ENCODE data around the gene ULK2.

Gene ULK2

DNA sequence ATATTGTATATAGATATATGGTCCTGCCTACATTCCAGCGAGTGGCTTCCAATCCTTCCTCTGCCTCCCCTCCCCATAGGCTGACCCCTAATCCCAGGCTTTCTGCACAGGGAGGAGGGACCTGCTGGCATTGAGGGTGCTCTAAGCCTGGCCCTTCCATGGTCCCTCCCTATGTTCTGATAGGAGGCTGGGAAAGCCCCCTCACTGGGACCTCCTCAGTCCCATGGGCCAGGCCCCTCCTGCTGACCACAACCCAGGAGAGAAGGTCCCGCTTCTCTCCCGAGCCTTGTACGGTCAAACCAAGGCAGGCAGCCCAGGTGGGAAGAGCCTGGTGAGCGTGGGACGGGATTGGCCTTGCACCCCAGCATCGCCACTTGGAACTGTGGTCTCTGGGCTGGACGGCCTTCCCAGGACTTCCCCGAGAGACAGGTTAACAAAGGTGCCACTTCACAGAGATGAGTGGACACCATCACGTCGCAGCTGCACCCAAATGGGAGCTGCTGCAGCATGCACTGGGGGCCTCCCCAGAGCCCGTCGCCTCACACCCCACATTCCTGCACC, 120.5 kb downstream of the ULK2 start:
- no peak for DNase-seq (ENCODE audit: low read depth in 2 of 2)

DNA sequence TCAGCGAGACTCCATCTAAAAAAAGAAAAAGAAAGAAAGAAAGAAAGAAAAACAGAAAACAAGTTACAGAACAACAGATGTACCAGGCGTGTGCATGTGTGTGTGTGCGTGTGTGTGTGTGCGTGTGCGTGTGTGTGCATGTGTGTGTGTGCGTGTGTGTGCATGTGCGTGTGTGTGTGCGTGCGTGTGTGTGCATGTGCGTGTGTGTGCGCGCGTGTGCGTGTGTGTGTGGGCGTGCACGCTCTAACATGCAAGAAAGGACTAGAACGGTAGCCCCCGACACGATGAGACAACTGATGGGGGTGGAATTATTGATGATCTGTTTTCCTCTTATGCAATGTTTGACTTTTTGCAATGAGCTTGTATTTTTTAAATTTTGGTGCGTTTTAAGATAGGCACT, 121.2 kb downstream of the ULK2 start:
- DNase-seq (ENCODE audit: low read depth in 2 of 2): no peak

DNA sequence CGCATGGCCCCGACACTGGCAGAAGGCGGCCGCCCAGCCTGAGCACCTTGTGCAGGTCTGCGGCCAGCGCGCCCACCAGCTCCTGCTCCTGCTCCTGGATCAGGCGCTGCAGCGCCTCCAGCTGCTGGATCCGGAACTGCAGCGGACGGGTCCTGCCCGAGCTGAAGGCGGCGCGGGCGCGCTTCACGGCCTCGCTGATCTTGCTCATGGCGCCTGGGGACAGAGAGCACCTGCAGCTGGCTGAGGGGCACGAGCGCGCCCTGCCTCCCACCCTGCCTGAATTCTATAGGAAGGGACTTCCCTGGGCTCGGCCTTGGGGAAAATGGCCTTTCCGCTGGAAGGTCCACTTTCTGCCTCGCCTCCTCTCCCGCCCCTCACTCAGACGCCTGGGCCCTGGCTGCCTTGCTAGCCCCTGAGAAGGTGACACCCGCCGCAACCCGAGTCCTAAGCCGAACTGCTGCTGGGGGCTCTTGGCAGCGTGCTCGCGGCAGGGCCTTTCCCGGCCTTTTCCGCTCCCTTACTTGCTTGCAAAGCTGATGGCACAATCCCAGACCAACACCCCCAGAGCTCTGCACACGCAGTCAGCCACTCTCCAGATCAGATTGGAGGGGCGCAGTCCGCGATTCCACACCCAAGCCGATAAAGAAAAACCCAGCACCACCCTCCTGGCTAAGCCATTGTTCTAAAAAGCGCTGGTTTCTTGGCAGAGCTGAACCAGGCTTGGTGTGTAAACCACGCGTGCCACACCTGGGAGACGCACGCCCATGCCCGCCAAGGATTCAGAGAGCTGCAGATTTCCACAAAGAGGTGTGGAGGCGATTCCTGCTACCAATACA, 122.6 kb downstream of the ULK2 start:
- DNase-seq (ENCODE audit: low read depth in 2 of 2): peak; percentile 83 to 93

DNA sequence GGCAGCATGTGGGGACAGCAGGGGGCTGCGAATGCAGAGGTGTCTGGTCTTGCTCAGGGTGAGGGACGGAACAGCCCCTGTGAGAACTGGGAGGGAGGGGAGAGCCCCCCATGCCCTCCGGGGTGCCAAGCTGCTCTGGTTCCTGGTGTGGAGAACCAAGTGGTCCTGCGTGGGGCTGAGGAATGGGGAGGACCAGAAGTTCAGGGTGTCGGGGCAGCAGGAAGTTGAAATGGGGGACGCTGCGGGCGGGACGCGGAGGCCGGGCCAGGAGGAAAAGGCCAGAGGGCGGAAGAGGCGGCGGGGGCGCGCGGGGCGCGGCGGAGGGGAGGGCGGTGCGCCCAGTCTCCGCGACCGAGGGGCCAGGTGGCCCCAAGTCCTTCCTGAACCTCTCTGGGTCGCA, 123.2 kb downstream of the ULK2 start:
- no peak for DNase-seq (ENCODE audit: low read depth in 2 of 2)

DNA sequence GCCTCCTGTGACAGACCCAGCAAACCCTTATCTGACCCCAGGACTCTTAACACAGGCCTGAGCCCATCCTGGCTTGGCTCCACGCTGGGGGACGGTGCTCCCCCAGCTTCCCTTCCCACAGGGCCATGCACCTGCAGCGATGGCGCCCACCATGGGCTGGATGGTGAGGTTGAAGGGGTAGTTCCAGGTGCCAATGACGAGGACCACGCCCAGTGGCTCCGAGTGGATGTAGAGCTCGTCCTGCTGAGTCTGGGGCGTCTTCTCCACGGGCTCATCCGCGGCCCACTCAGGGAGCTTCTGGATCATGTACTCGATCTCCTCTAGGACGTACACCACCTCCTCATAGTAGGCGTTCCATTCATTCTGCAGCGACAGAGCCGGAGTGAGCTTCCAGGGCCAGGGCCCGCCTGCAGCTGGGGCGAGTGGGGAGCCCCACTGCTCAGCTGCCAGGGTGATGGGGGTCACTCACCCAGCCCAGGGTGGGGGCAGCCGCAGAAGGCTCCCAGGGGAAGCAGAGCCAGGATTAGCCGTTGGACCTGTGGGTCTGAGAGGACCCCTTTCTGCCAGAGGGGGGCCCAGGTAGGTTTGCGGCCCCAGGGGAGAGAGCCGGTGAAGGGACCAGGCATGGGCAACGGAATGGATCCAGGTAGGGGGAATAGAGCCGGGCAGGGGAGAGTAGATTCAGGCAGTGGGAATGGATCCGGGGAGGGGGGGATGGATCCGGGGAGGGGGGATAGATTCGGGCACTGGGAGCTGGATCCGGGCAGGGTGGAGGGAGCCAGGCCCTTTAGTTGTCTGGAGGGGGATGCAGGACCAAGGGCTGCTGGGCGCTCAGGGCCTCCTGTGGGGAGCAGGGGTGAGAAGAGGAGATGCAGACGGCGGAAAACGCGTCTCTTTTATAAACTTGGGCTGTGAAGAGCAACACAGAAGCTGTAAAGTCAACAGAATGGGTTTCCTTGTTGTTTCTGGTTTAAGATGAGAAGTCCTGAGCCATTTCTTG, 124.3 kb downstream of the ULK2 start:
- no peak for DNase-seq (ENCODE audit: low read depth in 2 of 2)

DNA sequence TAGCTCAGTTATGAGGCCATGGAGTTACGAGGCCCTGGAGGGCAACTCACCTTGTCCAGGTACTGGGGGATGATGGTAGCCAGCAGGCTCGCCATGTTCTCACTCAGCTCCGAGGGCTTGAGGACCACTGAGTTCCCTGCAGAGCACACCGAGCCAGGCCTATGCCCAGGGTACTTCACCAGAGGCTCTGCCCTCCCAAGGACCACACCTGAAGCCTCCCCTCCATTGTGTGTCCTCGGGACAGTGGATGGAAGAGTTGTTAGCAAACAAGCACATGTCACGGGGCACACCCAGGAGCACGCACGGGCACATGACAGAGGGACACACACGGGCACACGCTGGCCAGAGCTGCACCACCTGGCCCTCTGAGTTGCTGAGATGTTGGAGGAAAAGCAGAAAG, 125.2 kb downstream of the ULK2 start:
- no peak for DNase-seq (ENCODE audit: low read depth in 2 of 2)

DNA sequence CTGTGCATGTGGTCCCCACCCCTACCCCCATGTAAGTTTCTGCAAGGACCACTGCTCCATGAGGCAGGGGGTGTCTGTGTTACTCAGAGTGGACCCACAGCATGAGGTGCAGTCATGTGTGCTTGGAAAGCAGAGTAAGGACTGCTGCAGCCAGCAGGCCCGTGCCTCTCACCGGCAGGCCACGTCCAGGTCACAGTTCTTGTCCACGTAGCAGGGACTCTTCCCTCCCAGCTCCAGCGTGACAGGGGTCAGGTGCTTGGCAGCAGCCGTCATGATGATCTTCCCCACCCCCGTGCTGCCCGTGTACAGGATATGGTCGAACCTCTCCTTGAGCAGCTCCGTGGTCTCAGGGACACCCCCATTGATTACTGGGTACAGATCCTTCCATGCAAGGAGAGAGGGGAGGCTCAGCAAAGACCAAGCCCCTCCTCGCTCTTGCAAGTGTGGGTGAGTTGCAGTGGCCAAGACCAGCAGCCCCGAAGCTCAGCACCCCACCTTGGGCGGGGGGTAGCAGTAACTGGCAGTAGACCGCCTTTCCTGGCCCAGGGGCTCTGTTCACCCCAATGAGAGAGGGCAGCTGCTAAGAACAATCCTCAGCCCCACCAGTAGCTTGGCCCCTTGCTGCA, 125.8 kb downstream of the ULK2 start:
- DNase-seq (ENCODE audit: low read depth in 2 of 2): no peak

DNA sequence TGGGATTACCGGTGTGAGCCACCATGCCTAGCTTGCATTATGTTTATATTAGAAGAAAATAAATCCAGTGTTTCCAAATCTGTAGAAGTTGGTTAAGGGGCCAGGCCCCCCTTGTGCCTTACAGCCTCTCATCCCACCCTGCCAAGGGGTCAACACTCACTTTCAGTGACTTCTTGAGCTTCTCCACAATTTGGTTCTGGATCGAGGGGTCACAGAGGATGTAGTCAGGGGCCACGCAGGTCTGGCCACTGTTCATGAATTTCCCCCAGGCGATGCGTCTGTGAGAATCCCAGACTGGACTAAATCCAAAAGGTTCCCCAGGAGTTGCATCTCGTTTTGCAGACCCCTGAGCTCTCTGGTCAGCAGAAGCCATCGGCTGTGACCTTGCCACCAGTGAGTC, 126.8 kb downstream of the ULK2 start:
- no peak for DNase-seq (ENCODE audit: low read depth in 2 of 2)

DNA sequence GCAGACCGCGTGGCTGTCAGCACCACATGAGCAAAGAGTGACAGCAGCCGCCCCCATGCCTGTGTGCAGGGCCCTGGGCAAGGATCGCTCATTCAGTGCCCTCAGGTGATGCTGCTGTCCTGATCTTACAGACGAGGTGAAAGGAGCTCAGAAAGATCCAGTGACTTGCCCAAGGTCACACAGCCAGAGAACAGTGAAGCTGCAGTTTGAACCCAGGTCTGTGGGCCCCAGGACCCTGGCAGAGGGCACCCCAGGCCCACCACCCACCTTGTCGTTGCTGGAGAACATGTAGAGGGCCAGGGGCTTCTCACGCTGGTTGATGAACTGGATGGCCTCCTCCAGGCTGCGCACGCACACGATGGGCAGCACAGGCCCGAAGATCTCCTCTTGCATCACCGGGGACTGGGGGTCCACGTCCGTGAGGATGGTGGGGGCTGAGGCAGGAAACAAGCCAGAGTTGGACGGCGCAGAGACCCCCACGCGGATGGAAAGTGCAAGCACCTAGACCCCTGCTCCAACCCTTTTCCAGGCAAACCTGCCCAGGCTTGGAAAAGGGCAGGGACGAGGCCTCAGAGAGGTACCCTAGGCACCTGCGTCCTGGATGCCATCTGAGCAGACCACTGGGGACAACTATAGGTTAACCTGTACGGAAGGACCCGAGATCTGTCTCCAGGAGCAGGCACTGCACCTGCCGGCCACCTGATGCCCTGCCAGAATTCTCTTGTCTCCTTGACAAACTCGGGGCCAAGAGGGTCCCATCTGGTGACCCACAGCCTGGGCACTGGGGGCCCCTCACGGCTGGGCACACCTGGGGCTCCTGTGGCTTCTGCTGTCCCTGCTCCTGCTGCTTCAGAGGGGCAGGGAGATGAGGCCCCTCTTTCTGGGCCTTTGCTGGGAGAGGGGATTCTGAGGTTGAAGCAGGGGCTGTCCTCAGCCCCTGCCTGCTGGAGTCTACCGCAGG, 128.2 kb downstream of the ULK2 start:
- no peak for DNase-seq (ENCODE audit: low read depth in 2 of 2)

DNA sequence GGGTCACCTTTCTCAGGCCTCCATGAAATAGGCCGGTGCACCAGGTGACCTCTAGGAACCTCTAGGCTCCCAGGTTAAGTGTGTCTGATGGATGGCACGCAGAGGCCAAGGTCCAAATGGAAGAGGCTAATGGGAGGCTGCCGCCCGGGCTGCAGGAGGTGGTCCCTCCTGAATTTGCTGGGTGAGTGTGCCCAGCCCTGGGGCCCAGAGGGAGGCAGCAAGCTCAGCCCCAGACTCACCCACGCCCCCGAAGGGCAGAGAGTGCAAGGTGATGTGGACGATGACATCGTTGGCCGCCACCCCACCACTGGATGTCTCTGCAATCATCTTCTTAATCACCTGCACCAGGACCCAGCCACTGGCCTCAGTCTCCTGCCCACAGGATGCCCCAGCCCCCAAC, 129.0 kb downstream of the ULK2 start:
- no peak for DNase-seq (ENCODE audit: low read depth in 2 of 2)

DNA sequence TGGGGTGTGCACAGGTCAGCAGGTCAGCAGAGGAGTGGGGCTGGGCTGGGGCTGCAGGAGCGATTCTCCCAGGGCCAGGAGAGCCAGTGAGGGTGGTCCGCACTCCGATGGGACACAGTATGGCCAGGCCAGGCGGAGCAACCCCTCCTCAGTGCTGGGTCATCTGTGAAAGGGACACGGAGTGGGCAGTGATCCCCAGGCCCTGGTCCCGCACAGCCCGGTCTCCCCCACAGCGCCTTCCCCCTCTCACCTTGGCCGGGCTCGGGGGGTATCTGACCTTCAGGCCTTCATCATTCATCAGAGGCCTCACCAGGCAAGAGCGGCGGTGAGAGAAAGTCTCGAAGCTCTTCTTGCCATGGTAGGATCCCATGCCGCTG, 129.7 kb downstream of the ULK2 start:
- no peak for DNase-seq (ENCODE audit: low read depth in 2 of 2)

DNA sequence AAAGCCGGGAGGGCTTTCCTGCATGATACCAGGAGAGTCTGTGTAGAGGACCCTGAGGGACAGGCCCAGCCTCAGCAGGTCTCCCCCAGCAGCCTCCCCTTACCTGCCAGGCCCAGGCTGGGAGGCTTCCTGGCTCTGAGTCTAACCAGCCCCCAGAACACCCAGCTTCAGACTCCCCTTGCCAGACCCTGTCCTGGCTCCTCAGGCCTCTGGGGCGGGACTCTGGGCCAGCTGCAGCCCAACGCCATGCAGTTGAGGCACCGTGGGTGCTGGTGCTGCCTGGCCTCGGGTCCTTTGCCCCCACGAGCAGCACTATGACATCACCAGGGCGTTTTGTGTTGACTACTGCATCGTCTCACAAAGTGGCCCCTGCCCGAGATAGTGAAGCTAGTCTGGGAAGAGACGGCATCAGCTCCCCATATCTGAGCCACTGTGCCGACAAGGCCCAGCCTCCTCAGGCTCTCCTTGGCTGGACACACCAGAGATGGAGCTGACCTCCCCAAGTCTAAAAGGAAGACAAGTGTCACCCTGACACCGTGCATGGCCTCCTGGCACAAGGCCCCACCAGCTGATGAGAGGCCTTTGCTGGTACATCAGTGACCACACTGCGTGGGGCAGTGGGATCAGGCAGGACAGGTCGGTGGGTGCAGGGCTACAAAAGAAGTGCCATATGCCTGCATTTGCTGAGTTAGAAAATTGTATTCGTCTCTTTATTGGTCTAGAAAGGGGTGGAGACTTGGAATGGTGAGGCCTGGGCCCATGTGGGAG, 130.2 kb downstream of the ULK2 start:
- DNase-seq (ENCODE audit: low read depth in 2 of 2): no peak

DNA sequence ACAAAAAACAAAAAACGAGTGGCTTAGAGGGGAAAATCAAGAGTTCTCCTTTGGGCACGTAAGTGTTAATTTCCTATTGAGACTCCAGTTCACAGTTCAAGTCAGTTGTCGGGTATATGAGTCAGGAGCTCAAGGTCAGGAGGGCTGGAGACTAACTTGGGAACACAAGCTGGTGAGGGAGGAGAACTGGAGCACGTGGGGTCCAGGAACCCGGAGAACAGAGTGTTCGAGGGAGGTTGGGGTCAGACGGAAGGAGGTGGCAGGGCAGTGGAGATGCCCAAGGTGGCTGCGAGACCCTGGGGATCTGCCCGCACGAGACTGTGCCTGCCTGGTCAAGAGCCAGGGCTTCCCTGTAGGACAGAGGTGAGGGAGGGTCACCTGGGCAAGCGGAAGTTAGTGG, 131.7 kb downstream of the ULK2 start:
- no peak for DNase-seq (ENCODE audit: low read depth in 2 of 2)

DNA sequence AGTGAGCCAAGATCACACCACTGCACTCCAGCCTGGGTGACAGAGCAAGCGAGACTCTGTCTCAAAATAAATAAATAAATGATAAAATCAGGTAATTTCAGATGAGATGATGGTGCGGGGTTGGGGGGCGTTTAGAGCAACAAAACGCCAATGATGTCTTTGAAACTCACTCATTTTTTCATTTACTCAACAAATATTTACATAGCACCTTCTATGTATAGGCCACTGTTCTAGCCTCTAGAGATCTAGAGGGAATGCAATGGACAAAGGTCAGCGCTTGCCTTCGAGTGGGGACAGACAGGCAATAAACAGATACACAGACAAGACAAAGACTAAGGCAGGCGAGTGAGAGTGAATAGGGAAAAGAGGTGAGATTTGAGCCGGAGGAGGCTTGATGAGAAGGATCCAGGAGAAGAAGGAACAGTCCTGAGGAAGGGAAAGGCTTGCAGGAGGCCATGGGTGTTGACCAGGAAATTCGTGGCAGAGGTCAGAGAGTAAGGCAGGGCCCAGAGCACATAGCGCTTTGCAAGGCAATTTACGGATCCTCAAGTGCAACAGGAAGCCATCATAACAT, 133.7 kb downstream of the ULK2 start:
- DNase-seq (ENCODE audit: low read depth in 2 of 2): no peak

DNA sequence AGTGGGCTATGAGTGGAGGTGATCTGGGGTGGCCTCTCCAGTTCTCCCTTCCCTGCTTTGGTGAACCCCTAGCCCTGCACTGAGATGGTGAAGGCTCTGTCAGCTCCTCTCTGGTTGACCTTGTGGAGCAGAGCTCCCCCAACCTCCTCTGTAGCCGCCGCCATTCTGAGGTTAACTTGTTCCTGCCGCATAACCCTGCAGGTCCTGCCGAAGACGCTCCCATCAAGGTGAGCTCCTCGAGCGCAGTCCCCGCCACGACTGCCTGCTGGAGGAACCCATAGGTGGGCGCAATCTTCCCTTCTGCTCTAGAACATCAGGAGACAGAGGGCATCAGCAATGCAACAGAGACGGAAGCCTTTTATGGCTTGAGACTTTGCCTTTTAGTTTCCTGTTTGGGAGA, 136.1 kb downstream of the ULK2 start:
- DNase-seq (ENCODE audit: low read depth in 2 of 2): no peak

DNA sequence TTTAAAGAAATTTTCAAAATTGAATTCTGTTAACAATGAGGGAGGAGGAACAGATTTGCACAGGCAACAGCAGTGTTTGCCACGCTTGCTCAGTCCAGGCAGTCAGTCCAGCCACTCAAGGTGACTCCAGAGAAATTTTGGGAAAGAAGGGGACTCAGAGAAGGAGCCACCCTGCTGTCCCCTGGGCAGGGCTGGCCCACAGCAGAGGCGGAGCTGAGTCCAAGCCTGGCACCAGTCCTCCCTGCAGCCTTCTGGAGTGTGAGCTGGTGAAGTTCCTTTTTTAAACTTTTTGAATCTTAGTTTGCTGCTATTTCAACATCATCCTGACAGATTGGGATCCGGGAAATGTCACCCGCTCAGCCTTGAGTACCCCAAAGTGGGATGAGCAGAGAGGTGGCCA, 136.9 kb downstream of the ULK2 start:
- DNase-seq (ENCODE audit: low read depth in 2 of 2): no peak

DNA sequence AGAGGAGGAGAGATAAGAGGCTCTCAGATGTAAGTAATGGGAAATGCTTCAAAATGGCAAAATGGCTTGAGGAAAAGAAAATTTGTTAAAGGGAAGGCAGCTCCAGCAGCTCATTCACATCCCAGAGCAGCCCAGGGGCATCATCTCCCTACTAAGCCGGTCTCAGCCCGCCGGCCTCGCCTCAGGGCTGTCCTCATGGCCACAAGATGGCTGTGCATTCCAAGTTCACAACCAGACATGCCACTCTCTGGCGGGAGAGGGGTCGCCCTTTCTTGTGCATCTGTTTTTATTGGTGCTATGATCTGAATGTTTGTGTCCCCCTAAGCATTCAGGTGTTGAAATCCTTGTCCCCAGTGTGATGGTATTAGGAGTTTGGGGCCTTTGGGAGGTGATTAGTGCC, 137.8 kb downstream of the ULK2 start:
- no peak for DNase-seq (ENCODE audit: low read depth in 2 of 2)

DNA sequence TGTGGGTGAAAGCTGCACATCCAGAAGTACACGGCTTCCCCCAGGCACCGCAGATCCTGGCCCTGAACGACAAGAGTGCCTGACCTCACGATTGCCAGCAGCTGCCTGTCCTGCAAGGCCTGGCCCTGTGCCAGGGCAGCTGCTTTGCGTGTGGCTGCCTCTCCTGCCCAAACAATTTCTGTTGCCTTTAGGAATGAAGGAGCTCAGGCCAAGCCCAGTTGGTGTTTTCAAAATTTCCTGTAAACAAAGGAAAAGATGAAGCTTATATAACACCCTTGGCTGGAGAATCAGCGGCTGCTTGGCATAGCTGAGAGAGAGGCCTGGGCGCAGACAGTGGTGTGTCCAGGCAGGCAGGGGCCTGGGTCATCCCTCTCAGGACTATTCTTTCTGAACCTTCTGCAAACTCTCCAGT, 139.6 kb downstream of the ULK2 start:
- DNase-seq (ENCODE audit: low read depth in 2 of 2): no peak

DNA sequence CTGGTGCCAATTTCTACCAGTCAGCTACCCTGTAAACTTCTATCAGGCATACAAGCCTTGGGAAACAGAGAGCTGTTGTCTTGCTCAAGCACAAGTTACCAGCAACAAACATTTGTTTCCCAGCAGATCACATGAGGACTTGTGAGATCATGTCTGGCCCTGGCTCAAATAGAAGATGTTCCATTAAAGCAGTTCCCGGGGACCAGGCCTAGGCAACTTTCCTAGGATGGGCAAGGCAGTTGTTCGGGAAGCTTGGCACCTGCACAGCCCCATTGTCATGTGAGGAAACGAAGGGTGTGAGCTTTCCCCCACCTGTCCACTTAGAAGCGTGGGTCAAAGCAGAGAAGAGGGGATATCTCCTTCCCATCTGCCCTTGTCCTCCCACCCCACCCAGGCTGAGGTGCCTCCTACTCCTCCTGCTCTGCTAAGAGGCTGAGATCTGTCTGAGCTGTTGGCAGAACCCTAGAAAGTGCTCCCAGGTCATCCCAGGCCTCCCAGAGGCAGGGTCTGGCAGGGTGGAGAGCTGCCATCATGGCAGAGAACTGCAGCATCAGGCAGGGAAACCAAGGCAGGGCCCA, 140.1 kb downstream of the ULK2 start:
- no peak for DNase-seq (ENCODE audit: low read depth in 2 of 2)
